Mesothelial cell of epicardium (in vitro differentiated cells): ENCODE measurements around the gene AGBL4. TPM values are rescaled to one million over a fixed set of nuclear protein-coding genes. Genes with fewer than 3 reads are reported as not detected.

ENCODE experiments used
- DNase-seq, 2 experiments: peaks; one replicate each; pipeline ENCODE4 v3.0.0; 2021; ENCODE audit warnings: low spot score in 2 of 2; ENCODE audit not compliant: unreplicated experiment in 2 of 2
- H3K27ac Mint-ChIP-seq: 2 replicates; pipeline ENCODE4 v1.8.0; 2021; ENCODE audit warnings: mixed read lengths
- H3K27me3 Mint-ChIP-seq: 2 replicates; pipeline ENCODE4 v1.8.0; 2021; ENCODE audit warnings: low read depth, mixed read lengths
- H3K36me3 Mint-ChIP-seq: 2 replicates; pipeline ENCODE4 v1.8.0; 2021; ENCODE audit warnings: mixed read lengths
- H3K4me1 Mint-ChIP-seq: 2 replicates; pipeline ENCODE4 v1.8.0; 2021; ENCODE audit warnings: mixed read lengths
- H3K4me3 Mint-ChIP-seq: 2 replicates; pipeline ENCODE4 v1.8.0; 2021; ENCODE audit warnings: mild to moderate bottlenecking, moderate library complexity, mixed read lengths
- H3K9me3 Mint-ChIP-seq: 2 replicates; pipeline ENCODE4 v1.8.0; 2021; ENCODE audit warnings: mixed read lengths
- total RNA-seq: library from RNA; stranded (reverse); gene quantifications from 3 replicates; pipeline ENCODE4 v1.2.1, GENCODE V29; 2021
- TF ChIP-seq, protein P1 (sequence below): fragments of 200-600 bp; sonication (generic); IDR thresholded peaks from one replicate; pipeline ENCODE4 v1.5.0; 2021; ENCODE audit warnings: antibody characterized with exemption; ENCODE audit not compliant: unreplicated experiment

AGBL4 gene
- total RNA-seq, 1 donor from 2014 or later: 0.42 TPM

DNA sequence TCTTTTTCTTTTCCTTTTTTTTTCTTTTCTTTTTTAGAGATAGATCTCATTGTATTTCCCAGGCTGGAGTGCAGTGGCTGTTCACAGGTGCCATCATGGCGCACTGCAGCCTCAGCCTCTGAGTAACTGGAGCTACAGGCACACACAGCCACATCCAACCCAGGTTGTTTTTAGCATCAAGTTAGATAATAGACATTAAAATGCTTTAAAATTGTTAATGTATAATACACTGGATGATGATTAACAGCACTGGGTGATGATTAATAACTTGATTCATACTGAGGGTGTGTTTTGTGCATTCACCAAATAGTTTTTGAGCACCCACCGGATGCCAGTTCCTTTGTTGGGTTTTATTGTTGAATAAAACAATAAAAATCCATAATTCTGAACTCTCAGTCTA, 1322.3 kb downstream of the AGBL4 start:
- no peak overlapping the region for H3K4me3 Mint-ChIP-seq

DNA sequence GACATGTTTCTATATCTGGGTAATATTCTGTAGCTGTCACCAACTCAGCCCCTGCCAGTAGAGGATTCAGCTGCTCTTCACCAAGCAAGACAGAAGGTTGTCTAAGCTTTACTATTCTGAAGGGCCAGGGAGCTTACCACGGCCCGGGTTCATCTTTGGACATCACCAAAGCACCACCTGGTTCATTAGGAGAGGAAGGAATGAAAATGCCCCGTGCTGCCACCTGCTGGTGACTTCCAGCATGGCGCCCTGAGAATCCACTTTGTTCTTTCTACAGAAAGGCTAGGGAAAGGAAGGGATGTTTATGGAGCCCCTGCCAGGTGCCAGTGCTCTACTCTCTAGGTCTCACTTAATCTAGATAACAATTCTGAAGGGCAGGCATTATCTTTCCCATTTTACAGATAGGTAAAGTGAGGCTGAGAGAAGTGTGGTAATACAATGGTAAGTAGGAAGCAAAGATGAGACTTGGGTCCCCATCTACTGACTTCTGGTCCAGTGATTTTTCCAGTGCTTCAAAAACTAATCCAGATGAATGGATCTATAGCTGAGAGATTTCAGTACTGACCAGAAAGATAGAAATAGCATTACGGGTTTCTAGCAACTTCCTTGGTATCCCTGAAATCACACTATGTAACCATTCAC, 1326.6 kb downstream of the AGBL4 start:
- DNase-seq: peak in 1 of 2 experiments; percentile 83
- TF ChIP-seq, protein P1, sequence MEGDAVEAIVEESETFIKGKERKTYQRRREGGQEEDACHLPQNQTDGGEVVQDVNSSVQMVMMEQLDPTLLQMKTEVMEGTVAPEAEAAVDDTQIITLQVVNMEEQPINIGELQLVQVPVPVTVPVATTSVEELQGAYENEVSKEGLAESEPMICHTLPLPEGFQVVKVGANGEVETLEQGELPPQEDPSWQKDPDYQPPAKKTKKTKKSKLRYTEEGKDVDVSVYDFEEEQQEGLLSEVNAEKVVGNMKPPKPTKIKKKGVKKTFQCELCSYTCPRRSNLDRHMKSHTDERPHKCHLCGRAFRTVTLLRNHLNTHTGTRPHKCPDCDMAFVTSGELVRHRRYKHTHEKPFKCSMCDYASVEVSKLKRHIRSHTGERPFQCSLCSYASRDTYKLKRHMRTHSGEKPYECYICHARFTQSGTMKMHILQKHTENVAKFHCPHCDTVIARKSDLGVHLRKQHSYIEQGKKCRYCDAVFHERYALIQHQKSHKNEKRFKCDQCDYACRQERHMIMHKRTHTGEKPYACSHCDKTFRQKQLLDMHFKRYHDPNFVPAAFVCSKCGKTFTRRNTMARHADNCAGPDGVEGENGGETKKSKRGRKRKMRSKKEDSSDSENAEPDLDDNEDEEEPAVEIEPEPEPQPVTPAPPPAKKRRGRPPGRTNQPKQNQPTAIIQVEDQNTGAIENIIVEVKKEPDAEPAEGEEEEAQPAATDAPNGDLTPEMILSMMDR: peak; percentile 92
- Mint-ChIP-seq H3K4me1 (no peaks in the 10 kb centered on the region), H3K4me3 (no peak overlapping the region), H3K9me3 (no peaks in the 10 kb centered on the region), H3K27me3 (peaks cover 62% of the 10 kb centered on the region), H3K27ac (no peak overlapping the region), H3K36me3 (no peaks in the 10 kb centered on the region)

More for the DNA sequence above, 1322.3 kb downstream of the AGBL4 start:
- no peaks in the 10 kb centered on the region for H3K4me1 Mint-ChIP-seq
- TF ChIP-seq, protein P1: no peak
- no peaks in the 10 kb centered on the region for H3K9me3 Mint-ChIP-seq
- H3K27ac Mint-ChIP-seq: no peak overlapping the region
- H3K36me3 Mint-ChIP-seq: no peaks in the 10 kb centered on the region
- DNase-seq: no peak
- H3K27me3 Mint-ChIP-seq: peaks cover 52% of the 10 kb centered on the region

- no peaks in the 10 kb centered on the region for H3K4me1 Mint-ChIP-seq
- peaks cover 55% of the 10 kb centered on the region for H3K27me3 Mint-ChIP-seq
- DNase-seq: no peak
- H3K27ac Mint-ChIP-seq: no peak overlapping the region
- H3K36me3 Mint-ChIP-seq: no peaks in the 10 kb centered on the region
- TF ChIP-seq, protein P1: no peak
- no peak overlapping the region for H3K4me3 Mint-ChIP-seq
- no peaks in the 10 kb centered on the region for H3K9me3 Mint-ChIP-seq
These were observed 1328.6 kb downstream of the AGBL4 start for GRCh38 chr1:48695161-48695560.

DNA sequence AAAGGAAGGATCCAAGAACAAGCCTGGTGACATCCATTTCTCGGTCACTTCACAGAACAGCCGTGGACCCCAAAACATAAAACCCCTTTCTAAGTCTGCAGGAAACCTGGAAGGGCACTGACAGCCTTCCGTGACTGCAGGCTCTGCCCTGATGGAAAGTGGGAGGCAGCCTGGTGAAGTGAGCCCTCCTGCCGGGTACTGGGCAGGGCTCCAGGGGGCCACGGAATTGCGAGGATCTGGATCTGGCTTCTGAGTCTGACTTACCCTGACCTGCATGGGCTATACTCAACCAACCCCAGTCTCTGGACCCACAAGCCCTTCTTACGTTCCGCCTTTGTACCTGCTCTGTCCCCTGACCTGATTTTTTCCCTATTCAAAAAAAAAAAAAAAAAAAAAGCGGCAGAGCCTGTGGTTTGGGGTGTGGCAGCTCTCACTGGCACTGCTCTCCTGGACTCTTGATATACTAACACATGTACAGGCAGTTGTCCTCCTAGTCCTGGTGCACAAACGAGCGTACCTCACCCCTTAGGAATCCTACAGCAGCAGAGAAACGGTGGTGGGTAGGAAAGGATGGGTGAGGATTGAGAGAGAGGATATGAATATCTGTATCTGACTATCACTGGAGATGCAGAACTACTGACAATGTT, 1330.0 kb downstream of the AGBL4 start:
- Mint-ChIP-seq H3K4me3 (no peak overlapping the region), H3K9me3 (no peaks in the 10 kb centered on the region), H3K27ac (no peak overlapping the region), H3K27me3 (peaks cover 47% of the 10 kb centered on the region), H3K36me3 (no peaks in the 10 kb centered on the region), H3K4me1 (no peaks in the 10 kb centered on the region)
- DNase-seq: no peak
- TF ChIP-seq, protein P1: no peak

DNA sequence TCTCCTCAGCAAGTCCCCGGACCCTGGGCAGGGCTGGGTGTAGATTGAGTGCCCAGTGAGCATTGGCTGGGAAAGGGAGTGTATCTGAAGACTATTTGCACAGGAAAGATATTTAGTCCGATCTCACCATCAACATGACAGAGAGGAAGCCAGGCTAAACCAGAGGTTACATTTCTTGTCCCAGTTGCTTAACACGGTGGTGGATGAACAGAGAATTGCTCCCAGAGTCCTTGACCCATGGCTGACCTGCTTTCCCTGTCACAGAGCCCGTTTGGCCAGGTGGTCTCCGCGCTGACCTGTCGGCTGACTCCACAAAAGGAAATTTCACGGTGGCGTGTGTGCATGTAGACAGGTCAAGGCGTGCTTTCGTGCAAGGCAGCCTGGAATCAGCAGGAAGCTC, 1330.6 kb downstream of the AGBL4 start:
- Mint-ChIP-seq H3K9me3 (no peaks in the 10 kb centered on the region), H3K4me3 (no peak overlapping the region), H3K27me3 (peaks cover 47% of the 10 kb centered on the region), H3K4me1 (no peaks in the 10 kb centered on the region), H3K36me3 (no peaks in the 10 kb centered on the region), H3K27ac (no peak overlapping the region)
- TF ChIP-seq, protein P1: no peak
- DNase-seq: no peak
